Lung microvascular endothelial cell (primary cell): ENCODE results near the gene NFATC2. TPM values are rescaled to one million over a fixed set of nuclear protein-coding genes. Genes with fewer than 3 reads are reported as not detected.
A peak's percentile ranks its signal among the peaks of the same experiment; 100 is the strongest.

Source experiments
- DNase-seq, 2 donors: peaks; one replicate each; pipeline versions ENCODE4 v3.0.0 to v3.0.0-alpha.2; 2010; ENCODE audit warnings: low read depth in 2 of 2
- total RNA-seq: library from RNA; depleted of rRNA; stranded (reverse); fragments of >200 nt; gene quantifications from 2 replicates; pipeline ENCODE4 v1.2.1, GENCODE V29; 2014

NFATC2 gene
- total RNA-seq, 1 donor from 2014 or later, result 4.8 TPM

DNA sequence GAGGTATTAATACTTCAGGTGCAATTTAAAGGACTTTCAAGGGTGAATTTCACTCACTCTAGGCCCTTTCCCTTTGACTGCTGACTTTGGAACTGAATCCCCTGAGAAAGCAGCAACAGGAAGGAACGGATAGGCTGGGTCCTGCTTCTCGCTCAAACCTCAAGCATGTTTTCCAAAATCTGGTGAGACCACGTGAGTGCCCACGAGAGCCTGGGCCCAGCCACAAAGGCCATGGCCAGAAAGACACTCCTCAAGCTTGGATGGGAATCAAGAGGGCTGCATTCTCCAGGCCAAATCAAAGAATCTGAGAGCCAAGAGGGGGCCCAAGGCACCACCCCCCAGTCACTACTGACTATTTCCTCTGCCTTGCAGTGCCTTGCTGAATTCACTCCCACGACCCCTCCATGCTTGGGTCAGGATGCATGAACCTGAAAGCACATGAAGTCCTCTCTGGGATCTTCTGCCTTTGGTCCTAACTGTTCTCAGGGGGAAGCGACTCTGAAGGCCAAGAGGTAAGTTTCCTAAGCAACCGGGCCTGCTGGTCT is 146.1 kb downstream of the NFATC2 start:
- DNase-seq, result no peak

DNA sequence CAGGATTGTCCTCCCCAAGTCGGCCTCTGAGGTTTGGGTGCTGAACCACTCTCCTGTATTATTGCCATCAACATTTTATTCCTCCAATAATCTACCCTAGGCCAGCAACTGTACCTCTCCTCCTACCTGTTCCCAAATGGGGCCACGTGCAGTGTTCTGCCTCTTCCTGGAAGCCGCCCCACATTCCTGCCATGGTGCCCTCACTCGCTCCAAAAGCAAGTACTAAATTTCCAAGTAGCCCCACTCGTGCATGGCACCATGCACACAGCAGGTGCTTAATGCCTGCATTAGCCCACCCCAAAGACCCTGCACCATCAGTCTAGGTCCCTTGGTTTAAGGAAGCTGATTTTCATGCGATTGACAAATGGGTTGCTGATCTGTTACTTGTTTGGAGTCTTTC is 147.8 kb downstream of the NFATC2 start:
- DNase-seq, result no peak

DNA sequence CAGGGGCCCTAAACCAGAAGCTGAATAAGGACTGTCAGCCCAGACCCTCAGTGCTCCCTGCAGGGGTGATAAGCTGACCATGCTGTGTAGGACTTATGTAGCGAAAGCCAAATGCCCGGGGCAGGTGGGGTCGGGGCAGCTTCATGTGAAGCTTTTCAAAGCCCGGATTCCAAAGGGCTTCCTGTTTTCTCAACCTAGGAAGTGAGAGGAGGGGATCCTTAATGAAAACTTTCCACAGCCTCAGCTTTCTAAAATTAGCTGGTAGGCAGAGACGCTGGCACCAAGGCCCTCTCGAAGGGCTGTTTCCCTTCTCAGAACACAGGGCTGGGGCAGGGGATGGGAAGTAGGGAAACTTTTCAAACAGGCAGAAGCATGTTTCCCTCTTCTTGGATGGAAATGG is 148.9 kb downstream of the NFATC2 start:
- peak; percentile 69 to 87 for DNase-seq

DNA sequence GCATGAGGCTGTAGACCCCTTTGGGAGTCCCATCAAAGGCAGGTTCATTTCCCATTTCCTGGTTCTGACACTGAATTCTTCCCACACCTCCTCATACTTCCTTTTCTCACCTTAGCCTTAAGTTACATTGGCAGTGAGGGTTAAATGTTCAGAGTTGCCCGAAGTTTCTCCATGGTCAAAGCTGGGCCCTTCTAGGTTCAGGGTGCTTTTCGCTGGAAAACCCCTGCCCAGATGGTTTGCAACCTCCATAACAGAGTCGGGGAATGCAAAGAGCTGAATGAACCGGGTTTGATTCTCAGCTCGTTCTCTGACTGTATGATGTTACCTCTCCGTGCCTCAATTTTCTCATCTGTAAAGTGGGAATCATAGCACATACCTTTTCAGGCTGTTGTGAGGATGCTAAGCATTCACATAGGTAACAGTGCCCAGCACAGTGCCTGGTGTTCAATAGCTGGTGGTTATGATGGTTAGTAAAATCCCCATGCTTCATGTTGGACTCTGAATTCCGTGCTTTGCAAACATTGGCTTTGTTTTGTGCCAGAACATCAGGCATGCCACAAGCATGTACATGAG is 149.8 kb downstream of the NFATC2 start:
- DNase-seq, result no peak

DNA sequence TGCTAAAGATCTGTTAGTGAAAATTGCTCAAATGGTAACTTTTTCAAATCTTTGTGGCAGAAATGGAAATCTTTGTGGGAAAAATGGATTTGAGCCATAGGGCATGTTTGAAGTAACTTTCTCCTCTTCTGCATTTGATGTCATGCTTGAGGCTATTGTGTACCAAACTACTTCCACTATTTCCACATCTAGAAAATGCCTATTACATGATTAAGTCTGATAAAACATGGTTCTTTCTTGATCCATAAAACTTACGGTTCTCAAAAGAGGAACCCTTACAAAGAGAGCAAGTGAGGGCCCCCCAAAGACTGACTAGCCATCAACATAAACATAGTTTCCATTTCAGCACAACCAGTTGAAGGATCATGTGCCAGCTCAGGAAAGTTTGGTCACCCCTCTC is 150.6 kb downstream of the NFATC2 start:
- DNase-seq, result no peak

DNA sequence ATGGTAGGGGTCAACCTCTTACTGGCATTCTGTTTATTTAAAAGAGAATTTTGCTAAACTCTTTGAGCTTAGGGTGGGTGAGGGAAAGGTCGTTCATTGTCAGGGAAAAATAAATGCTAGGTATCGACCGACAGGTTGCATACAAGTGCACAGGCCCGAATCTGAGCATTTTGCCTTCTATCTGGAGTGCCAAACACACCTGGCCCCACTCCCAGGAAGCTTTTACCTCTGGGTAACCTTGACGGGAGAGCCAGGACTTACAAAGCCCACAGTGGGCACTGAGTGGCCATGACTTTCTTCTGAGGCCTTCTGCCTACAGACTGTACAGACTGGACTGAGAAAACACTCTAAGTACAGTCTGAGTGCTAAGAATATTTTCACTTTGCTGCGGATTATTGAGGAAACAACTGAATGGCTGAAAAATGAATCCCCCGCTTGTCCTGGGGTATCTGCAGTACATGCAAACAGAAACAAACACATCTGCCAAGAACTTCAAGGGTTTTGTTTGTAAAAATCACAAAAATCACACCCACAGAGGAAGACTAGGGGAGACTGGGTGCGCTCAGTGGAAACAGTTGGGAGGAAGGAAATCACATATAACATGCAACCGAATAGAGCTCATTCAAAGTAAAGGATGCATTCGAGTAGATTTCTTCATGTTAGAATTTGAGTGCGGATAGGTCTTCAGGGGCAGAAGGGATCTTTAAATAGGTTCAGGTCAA is 152.8 kb downstream of the NFATC2 start:
- DNase-seq, result no peak

DNA sequence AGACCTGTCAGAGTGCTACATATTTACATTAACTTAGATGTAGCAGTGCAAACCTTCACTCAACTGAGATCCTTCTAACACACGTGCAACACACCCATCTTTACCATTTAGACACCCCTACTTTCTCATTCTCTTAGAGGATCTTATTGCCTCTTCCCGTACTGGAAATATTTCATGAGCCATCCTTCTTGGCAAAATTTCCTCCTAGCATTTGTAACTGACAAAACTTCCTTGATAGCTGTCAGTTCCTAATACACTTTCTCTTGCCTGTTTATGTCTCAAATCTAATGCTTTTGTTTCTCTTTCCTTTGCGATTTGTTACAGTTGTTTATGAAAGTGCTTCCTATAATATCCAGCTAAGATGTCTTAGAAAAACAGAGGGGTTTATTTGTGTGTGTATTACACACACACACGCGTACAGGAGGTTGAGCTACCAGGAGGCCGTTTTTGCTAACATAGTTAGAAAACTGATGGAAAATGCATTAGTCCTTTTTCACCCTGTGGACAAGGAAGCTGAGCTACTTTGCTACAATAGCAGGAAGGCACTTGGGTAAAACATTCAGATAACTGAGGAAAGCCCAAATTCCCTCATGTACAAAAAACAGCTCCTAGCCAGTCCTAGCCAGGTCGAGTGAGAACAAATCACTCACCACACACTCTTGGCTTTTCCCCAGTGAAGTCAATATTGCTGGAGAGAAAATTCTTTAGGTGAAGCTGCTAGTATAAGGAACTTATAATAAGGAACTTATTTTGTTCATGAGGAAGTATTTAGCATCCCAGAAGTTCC is 153.6 kb downstream of the NFATC2 start:
- DNase-seq, result peak in 1 of 2 donors; percentile 71

DNA sequence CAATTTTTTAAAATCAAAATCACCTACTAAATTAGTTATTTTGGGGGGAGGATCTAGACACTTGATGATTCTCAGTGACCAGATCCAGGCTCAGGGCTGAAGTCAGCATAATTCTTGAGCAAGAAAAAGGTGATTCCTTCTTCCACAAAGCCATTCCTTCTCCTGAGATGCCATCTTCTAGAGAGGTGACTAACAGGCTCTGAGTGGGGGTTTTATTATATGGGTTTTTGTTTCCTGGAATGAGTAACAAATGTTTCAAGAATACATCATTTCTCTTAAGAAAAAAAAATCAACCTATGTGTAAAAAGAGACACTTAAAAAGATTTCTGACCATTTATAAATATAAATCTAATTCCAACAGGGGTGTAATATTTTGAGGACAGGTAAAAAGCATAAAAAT is 154.3 kb downstream of the NFATC2 start:
- DNase-seq, result peak in 1 of 2 donors; percentile 66

DNA sequence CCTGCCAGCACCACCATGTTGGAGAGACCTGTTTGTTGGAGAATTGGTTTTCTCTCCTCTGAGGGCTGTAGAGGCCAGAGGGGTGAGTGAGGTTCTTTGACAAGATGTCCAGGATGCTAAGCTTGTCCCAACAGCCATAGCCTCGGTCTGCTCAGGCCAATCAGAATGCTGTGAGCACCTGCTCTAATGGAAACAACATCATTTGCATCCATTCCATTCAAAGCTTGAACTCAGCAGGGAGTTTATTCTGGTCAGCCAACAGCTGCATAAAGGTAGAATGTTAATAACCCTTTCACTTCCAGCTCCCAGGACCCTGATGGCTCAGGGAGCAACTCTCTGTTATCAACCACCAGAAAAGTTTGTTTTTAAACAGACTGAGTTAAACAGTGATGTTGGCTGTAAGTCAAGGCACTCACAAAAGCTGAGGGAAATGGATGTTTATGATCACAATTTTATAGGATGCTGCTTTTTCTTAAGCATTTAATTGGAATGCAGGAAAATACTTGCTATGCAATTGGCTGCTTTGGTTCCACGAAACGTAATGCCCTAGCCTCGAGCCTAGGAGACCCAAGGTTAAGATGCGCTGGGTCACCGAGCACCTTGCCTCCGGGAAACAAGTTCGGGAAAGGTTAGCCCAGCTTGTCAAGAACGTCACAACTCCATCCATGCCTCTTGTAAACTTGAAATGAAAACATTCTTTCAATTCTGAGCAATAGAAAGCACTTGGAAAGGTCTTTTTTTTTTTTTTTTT is 155.2 kb downstream of the NFATC2 start:
- DNase-seq, result peak; percentile 45 to 60

DNA sequence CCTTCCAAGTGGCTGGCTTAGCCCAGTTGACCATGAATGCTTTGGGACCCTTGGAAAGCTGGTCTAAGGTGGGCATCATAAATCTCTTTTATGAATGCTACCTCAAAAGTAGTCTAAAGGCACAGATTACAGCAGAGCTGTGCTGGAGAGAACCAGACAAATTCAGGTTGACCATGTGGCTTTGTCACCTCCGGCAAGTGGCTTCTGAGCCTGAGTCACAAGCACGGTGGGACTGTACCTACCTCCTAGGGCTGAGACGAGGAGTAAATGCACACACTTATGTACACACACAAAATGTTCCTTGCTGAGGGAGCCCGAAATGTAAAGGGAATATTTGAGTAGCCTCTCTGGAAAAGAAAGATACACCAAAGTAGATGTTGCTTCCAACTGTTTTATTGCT is 155.9 kb downstream of the NFATC2 start:
- no peak for DNase-seq

DNA sequence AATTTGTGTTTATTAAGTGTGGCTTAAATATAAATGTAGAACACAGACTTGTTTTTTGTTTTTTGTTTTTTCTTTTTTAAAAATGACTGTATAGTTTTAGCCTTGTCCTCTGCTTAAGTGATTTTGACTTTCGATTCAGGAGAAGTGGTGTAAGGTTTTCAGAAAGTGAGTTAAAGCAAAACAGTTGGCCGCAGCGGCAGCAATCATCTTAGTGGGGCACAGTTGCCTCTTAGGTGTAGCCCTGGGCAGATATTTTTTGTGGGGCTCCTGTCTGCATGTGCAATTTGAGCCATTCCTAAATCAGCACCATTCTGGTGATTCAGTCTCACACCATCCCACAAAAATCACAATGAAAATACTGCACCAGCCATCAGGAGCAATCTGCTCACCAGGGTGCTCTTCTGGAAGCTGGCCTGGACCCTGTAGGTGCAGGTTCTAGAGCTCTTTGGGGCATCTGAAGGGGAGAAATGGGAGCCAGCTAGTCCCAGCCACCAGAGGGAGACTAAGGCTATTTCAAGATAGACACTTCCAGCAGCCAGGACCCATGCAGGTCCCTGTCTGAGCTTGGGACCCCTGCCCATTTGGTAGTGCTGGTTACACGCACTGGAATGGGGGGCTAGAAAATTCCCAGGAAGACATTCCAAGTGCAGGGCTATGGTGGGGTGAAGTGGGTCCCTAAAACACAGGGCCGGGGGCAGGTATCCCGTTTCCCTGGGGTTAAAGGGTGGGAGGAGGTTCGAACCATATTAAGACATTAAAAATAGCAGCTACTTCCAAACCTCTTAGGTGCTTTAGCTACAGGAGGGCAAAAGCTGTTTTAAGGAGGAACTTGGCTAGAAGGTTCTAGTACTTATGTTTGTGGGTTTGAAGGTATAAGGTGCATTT is 156.6 kb downstream of the NFATC2 start:
- peak; percentile 71 to 75 for DNase-seq

DNA sequence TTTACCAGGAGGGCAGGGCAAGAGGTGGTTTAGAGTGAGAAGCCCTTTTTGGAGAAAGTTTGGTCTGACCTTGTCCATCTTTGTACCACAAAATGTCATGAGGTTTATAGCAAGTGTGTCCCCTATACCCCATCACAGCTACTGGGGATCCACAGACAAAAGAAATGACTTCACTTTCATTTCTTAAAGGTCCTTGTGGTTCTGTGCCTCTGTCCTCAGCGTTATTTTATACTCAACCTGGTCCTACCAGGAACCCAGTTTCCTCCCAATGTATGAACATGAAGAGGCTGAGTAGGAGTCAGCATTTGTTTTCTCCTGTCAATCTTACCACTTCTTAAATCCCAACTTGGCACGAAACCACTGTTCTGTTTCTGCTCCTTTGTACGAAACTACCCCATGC is 157.6 kb downstream of the NFATC2 start:
- no peak for DNase-seq

DNA sequence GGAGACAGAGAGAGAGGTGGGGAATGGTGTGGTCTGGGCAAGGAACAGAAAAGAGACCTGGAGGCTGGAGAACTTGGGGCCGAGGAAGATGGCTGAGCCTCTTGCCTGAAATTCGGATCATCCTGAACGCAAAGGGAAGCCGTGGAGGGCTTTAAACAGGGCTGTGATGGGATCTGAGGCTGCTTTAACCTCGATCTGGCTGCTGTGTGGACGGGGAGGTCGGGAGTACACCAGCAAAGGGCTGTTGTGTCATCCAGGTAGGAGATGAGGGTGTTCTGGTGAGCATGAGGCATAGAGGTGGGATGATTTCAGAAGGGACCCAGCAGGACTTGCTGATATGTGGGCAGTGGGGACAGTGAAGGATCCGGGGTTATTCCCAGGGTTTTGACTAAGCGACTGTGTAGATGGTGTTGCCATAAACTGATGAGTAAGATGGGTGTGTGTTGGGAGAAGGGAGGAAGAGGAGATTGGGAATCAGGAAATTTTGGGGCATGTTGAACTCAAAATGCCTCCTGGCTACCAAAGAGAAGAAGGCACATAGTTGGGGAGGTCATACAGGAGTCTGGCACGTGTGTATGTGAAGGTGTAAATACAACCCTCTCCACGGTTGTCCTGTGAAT is 158.5 kb downstream of the NFATC2 start:
- peak in 1 of 2 donors; percentile 30 for DNase-seq

DNA sequence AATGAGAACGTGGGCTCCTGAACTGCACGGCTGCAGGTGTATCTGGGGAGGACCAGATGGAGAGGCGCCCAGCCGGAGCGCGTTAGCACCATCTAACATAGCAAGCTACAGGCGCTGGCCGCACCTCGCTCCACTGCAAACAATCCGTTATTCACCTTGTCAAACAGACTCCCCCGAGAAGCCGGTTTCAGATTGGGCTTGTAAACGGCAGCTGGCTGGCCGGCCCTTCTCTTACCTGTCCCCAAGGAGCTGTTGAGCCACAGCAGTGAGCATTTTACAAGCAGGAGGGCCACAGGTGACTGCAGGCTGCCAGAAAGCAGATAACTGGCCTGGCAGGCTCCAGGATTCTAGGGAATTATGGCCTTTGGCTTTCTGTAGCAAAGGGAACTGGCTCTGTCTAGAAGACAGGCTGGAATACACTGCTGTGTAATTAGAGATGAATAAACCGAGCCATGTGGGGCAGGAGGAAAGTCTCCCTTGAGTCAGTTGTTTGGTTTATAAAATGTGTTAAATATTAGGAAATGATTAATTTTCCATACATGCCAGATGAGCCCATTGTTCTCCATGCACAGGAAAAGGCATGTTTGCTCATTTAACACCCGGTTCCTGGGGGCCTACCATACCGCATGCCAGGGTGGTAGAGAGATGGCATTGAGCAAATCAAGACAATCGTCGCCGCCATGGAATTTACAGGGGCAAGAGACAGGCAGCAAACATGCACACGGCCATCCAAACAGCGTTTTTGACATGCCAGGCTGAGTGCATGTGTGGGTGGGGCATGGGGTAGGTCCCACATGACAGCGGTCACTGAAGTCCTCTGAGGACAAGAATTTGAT is 159.3 kb downstream of the NFATC2 start:
- DNase-seq, result peak; percentile 70 to 84

DNA sequence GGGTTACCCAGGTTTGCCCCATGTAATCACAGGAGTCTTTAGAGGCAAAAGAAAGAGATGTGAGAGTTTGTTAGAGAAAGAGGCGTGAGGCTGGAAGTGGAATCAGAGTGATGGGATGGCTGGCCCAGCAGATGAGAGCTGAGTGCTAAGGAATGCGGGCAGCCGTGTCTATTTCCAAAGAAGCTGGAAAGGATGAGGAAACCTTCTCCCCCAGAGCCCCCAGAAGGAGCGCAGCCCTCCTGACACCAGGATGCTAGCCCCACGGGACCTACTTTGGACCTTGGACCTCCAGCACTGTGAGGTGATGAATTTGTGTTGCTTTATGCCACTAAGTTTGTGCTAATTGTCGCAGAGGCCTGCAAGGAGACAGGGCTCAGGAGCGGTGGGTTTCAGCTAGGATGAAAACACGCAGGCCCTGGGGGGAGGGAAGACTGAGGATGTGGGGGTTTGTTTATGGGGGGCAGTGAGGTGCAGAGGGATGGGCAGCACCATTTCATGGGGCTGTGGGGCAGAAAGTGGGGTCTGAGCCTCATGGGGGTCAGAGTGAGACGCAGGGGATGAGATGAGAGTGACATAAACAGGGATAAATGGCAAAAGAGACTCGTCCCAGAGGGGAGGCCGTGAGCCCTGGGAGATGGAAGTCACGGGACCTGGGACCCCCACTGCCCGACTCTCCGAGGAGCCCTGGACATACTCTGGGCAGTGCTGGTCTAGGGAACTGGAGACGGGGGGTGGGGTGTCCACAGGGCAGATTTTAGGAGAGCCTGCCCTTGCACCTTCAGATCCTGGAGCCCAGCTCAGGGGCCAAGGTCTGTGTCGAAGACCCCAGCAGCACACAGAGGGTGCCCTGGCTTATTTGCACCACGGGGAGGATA is 160.2 kb downstream of the NFATC2 start:
- DNase-seq, result no peak

DNA sequence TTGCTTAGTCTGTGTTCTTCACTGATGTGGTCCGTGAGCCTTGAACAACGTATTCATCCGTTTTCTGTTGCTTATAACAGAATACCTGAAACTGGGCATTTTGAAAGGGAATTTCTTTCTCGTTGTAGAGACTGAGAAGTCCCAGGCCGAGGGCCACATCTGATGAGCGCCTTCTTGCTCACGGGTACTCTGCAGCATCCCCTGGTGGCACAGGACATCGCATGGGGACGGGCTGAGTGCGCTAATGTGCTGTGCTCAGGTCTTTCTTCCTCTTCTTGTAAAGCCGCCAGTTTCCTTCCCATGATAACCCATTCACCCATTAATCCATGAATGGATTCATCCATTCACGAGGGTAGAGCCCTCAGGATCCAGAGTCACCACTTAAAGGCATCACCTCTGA is 161.0 kb downstream of the NFATC2 start:
- DNase-seq, result no peak

DNA sequence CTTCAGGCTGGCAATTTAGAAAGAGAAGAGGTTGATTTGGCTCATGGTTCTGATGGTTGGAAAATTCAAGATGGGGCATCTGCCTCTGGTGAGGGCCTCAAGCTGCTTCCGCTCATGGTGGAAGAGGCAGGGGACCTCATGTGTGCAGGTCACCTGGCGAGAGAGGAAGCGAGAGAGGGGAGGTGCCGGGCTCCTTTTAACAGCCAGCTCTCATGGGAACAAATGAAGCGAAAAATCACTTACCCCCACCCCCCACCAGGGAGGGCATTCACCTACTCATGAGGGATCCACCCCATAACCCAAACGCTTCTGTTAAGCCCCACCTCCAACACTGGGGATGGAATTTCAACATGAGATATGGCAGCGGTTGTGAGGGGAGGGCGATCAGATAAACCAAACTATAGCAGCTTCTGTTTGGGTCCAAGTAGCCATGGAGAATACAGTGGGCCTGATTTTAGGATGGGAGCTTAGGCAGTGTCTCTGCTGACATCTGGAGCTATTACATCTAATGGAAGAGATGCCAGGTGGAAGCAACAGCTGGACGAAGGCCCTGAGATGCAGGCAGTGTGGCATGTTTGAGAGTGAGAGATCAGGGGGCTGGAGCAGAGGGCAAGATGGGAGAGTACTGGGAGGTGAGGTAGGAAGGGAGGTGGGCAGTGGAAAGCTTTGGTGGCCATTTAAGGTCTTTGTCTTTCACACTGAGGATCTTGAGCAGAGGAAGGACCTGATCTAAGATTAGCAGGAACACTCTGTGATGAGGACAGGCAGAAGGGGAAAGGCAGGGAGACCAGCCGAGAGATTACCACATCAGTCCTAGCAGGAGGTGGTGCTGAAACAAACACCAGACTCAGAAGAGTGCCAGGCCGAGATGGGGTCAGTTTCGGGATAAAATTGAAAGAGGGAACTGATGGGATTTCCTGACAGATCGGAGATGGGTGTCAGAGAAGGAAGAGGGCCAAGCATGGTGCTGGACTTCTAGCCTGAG is 161.8 kb downstream of the NFATC2 start:
- no peak for DNase-seq
